HG03354 (cell line): ENCODE results near the gene ACAN.
A peak's percentile ranks its signal among the peaks of the same experiment; 100 is the strongest.

ENCODE experiments used
- ATAC-seq: cut with Tn5 transposase; IDR thresholded peaks from one replicate; pipeline ENCODE4 v1.9.1; 2021; ENCODE audit warnings: mild to moderate bottlenecking; ENCODE audit not compliant: unreplicated experiment, poor library complexity, severe bottlenecking

ACAN gene

DNA sequence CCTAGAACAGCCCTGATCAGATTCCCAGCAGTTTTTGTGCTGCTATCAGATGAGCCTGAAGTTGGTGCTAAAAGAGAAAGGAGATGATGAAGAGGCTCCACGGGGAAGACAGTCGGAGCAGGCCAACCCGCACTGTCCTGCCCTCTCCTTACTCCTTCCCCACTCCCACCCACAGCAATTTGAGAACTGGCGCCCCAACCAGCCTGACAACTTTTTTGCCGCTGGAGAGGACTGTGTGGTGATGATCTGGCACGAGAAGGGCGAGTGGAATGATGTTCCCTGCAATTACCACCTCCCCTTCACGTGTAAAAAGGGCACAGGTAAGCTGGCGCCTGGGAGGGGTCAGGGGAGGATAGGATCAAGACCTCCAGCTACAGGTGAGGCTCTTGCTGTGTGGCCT, 69.5 kb downstream of the ACAN start:
- ATAC-seq: no peak

DNA sequence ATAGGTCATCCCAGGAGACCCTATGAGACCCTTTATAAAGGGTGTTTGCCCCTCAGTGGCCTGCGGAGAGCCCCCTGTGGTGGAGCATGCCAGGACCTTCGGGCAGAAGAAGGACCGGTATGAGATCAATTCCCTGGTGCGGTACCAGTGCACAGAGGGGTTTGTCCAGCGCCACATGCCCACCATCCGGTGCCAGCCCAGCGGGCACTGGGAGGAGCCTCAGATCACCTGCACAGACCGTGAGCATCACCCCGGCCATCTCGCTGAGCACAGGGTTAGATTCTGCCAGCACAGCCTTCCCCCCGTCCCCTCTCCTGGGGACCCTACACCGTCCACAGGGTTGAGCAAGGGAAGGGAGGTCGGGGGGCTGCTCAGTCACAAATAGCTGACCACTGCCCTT, 70.5 kb downstream of the ACAN start:
- no peak for ATAC-seq

DNA sequence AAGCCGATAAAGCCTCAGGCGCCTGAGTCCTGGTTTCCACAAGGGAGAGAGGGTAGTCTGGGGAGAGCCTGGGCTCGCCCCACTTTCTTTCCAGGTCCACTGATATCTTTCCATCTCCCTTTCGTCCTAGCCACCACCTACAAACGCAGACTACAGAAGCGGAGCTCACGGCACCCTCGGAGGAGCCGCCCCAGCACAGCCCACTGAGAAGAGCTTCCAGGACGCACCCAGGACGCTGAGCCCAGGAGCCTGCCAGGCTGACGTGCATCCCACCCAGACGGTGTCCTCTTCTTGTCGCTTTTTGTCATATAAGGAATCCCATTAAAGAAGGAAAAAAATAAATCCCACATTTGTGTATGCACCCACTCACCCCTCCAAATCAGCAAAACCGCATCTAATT, 71.0 kb downstream of the ACAN start:
- no peak for ATAC-seq

DNA sequence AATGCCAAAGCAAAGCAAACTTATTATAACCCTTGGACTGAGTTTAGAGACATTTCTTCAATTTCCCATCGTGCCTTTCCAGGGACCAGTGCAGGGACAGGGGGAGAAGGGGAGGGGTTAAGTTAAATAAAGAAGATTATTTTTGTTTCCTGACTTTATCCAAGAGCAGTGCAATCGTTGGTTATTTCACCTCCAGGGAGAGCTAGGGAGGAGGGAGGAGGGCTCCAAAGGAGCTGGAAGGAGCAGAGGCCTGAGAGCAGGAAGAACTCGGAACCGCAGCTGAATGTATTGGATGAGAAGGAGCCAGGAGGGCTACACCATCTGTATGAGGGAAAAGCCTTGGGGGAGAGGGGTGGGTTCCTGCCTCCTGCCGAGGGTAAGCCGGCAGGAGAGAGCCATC, 71.4 kb downstream of the ACAN start:
- ATAC-seq: no peak

DNA sequence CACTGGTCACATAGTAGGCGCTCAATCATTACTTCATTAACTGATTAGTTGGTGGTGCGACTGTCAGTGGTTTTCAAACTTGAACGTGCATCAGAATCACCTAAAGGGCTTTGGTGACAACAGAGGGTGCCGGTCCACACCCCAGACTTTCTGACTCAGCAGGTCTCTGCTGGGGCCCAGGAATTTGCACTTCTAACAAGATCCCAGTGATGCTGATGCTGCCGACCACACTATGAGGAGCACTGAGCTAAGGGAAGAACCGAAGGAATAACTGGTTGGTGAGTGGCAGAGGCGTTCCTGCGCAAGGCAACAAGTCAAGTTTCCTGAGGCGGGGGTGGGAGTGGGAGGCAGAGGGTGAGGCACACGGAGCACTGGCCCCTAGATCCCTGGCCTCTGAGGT, 73.3 kb downstream of the ACAN start:
- ATAC-seq: no peak

DNA sequence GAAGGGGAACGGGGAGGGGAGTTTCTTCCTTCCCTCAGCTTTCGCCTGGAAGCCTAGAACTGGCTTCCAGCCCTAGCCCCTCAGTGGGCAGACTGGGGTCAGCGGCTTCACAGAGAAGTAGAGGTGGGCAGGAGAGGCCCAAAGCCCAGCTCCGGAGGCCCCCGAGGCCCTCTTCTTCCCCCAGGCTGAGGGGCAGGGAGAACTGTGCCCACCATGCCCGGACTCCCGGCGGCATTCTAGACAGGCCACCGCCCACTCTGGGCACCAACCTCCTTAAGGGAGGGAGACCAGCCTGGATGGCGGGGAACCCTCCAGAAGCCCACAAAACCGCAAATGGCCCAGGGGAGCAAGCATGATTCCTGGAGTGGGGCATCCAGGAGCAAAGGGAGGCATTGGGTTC, 74.2 kb downstream of the ACAN start:
- no peak for ATAC-seq

DNA sequence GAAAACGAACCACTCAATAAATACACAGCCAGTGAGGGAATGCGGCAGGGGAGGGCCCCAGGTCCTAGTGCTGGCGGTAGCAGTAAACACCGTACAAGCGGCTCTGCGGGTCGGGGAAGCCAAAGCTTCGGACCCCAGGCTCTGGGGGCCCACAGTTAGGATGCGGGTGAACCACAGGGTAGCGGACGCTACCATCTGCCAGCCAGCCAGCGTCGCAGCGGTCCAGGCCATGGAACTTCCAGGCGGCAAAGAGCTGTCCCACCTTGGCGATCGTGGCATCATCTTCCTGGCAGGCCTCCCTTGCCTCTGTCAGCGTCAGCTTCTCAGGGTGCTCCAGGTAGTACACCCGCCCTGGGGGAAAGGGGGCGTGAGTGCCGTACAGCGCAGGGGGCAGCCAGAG, 74.7 kb downstream of the ACAN start:
- ATAC-seq: no peak

DNA sequence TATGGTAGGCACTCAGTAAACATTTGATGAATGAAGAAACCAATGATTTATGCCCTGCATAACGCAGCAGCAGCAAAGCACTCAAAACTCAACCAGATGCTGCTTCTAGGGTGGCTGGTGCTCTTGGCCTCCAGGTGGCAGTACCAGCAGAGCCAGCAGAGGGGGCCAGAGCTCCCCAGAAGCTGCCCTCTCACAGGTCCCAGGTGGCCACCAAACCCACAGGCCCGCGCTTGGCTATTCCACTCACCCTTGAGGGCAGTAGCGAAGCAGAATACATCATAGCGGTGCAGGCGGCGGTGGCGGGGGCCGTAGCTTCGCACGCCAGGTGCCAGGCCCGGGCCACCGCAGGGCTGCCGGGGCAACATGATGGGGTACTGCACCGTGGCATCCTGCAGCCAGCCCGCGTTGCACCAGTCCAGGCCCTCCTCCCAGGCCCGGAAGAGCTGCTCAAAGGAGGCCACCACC, 75.5 kb downstream of the ACAN start:
- ATAC-seq: no peak

DNA sequence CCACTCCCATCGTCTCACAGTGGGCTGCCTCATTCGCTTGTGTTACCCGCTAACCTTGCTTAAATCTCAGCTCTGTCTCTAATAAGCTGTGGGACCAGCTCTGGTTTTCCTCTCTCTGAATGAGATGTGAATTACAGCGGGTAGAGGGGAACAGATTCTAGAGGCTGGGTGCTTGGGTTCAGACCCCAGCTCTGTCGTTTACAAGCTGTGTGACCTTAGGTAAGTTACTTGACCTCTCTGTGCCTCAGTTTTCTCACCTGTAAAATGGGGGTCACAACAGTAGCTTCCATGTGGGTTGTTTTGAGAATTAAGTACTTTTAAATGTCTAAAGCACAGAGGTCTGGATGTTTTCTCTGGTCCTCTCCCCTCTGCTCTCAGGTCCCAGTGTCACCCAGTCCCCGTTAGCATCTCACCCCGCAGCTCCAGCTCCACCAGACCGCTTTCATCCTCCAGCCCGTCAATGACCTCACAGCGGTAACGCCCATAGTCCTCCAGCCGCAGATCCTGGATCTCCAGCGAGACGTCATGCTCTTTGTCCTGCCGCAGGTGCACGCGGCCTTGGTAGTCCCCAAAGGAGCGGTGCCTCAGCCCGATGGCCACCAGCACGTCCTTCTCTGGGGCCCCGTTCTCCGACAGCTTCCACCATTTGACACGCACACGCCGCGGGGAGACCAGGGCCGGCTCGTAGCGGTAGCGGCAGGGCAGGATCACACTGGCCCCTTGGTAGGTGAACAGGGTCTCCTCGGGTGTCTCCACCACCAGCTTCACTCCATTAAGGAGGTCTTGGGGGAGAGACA, 77.9 kb downstream of the ACAN start:
- no peak for ATAC-seq

DNA sequence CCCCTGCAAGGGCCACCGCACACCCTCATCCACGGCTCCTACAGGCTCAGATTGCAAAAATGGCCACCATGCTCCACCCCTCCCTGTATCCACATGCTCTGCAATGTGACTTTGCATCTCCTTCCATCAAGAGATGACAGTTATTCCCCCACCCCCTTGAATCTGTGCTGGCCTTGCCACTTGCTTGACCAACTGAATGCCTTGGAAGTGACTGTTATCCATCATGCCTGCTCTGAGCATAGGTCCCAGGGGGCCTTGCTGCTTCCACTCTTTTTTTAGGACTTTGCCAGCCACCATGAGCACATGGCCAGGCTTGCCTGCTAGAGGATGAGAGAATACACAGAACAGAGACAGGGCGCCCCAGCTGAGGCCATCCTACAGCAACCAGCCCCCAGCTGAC, 78.5 kb downstream of the ACAN start:
- ATAC-seq: no peak

DNA sequence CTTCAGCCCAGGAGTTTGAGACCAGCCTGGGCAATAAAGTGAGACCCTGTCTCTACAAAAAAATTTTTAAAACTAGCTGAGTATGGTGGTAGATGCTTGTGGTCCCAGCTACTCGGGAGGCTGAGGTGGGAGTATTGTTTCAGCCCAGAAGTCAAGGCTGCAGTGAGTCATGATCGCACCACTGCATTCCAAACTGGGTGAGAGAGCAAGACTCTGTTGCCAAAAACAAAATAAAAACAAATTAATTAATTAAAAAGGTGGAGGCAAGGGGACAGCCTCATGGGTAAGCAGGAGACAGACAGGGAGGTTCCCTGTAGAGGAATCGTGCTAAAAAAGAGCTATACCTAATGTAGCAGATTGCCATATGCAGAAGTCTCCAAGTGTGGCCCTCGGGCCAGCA, 79.5 kb downstream of the ACAN start:
- no peak for ATAC-seq

DNA sequence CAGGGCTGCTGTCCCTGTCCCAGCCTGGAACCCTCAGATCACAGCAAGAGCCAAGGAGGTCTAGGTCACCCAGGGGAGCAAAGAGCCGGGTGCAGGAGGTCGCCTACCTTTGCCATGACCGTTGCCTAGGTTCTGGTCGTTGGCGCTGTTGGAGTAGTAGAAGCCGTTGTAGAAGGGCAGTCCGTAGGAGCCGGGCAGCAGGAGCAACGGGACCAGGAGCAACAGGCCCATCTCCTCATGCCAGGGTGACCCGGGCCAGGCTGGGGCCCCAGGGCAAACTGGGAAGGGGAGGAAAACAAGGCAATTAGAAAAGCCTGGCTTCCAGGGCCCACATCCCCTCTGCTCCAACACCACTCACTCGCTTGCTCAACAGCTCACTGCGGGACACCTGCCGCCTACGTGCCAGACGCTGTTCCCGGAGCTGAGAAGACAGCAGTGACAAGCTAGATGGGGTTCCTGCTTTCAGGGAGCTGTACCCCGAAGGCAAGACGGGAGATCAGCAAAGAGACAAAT, 83.9 kb downstream of the ACAN start:
- no peak for ATAC-seq

DNA sequence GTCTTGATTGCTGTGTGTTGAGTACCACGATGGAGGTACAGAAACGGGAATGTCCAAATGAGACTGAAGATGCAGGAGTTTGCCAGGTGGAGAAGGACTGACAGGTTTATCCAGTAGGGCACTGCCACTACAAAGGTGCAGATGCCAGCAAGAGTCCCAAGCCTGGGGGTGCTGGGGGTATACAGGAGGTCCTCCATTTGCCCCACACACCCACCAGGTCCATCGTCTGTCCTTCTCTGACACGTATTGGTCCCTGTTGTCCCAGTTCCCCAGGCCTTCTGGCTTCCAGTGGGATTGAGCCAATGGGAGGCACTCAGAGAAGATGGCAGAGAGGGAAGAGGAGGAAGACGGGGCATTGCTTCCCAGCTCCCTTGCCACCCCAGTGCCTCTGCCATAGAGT, 85.5 kb downstream of the ACAN start:
- no peak for ATAC-seq

DNA sequence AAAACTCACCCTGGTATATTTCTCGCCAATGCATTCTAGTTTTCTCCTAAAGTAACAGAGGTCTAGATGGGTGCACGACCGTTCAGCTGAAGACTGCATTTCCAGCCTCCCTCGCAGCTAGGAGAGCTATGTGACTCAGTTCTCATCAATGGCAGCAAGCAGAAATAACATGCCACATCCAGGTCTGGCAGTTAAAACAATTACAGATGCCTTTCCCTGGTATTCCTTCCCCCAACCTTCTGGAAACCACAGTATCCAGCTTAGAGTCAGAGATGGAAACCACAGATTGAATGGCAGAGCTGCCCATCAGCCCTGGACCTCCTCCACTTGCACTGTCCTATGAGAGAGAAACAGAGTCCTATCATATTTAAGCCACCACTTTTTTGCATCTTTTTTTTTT, 87.3 kb downstream of the ACAN start:
- ATAC-seq: no peak

DNA sequence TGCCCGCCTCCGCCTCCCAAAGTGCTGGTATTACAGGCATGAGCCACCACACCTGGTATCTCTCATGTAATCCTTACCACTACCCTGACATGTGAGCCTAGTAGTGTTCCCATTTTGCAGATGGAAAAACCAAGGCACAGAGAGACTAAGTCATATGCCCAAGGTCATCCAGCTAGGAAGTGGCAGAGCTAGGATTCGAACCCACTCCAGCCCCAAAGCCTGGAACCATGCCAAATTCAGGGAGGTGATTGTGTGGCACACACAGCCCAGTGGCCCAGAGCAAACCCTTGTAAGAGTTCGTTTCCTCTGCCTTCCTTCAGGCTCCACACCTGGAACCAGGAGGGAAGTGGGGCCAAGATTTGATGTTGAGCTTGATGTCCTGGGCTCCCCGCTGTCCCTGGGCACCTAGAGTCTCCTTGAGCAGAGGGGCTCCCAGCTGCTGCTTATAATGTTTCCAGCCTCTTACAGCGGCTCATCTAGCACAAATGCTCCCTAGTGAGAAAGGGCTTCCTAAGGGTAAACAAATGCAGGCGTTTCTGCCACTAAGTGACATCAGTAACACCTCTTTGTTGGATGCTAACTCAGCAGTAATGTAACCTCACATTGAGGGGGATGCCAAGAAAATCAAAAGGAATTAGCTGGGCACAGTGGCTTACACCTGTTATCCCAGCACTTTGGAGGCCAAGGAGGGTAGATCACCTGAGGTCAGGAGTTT, 88.5 kb downstream of the ACAN start:
- no peak for ATAC-seq

DNA sequence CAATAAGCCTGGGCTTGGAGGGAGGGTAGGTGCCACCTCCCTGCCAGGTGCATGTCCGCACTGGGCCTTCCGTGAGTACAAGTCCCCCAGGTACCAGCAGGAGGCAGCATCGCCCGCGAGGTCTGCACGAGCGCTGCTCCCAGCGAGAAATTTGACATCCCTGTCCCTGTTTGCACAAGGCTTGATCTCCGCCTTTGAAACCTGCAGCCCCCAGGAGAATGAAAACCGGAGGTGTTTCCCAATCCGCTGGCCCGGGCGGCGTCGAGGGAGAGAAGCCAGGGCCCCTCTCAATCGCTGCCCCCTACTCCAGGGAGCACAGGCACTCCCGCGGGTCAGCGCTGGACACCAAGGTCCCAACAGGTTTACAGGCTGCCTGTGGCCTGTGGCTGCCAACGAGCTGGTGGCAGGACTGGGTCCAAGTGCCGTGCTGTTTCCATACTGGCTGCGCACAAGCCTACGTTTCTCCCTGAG, 91.1 kb downstream of the ACAN start:
- peak; percentile 72 for ATAC-seq

DNA sequence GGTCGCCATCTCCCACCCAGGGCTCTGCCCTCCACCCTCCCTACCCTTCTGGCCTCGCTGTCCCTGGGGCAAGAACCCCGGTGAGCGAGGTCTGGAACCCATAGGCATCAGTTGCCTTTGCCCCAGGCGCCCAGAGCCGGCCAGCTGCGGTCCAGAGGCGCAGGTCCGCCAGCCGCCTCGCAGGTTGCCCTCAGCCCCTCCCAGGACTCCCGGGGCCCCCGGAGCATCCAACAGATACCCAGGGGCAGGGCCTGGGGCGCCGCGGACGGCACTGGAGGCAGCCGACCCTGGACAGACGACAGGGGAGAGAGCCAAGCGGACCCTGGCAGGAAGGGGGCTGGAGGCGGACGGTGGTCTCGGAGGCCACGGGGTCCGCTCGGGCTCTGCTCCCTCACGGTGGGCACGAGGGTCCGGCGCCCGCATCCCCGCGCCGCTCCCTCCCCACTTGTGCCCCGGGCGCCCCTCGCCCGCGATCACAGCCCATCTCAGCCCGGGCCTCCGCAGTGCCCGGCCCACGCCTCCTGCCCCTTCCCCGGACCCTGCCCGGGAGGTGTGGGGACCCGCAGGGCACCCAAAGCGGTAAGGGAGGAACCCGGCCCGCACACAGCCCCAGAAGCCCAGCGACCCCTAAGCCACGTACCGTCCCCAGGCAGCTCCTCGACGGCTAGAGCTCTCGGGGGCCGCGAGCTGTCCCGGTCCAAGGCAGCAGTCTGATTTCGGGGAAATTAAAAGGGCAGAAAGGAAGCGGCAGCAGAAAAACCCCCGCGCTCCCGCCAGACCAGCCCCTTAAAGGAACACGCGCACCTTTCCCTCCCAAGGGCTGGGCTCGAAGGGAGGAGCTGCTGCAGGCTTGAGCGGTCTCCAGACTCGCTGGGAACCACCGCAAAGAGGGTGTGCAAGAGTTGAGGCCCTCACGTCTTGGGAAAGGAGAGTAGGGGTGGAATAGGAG, 91.9 kb downstream of the ACAN start, which contains the start of gene HAPLN3:
Gene HAPLN3, minus strand, starts transcription at position 726 of the 949 bp plus-strand sequence. CDS start 8,246 bp downstream, outside the sequence.
- ATAC-seq: peak; percentile 66

DNA sequence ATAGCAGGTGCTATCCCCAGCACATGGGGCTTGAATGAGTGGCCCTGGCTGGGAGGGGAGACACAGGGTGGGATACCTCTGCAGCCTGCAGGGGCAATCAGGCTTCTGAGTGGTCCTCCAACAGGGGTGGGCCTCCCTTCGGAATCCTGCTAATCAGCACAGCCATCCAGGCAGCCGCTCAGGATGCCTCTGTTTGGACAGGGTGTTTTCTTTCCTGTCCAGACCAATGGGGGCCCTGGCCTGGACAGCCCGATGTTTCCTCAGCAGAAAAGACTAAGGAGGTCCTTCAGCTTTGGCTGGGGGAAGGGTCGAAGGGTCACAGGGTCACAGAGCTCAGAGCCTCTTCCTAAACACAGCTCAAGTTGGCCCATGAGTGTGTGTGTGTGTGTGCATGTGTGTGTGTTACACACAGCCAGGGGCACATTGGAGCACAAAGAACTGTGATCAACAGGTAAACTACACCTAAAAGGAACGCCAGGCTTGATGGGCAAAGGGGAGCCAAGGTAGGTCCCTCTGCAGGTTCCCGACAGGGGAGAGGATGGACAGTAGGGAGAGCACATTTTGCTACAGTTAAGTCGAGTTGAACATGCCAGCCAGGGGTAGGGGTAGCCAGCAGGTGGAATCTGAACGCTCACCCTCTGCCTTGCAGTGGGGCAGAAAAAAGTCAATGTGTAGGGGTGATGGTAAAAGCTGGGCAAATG, 93.2 kb downstream of the ACAN start:
- ATAC-seq: no peak

DNA sequence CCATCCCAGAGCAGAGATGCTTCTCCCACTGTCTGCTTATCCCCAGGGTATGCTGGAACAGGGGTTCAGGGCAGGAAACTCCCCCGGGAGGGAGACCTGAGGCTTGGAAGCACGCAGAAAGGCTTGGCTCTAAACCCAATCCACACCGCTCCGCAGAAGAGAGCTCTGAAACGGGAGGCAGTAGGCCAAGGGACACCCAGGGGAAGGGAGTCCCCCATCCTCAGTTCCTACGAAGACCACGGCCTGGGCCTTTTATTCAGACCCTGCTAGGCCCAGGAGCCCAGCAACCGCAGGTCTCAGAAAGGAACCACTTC, 93.9 kb downstream of the ACAN start:
- ATAC-seq: no peak
